ENCODE results near the gene PLEKHG5.
"Not testable (repeated sequence)": the region's sequence is repeated elsewhere in the genome, so short reads cannot be mapped to it uniquely, and the experiment has no call there.

Gene PLEKHG5

DNA sequence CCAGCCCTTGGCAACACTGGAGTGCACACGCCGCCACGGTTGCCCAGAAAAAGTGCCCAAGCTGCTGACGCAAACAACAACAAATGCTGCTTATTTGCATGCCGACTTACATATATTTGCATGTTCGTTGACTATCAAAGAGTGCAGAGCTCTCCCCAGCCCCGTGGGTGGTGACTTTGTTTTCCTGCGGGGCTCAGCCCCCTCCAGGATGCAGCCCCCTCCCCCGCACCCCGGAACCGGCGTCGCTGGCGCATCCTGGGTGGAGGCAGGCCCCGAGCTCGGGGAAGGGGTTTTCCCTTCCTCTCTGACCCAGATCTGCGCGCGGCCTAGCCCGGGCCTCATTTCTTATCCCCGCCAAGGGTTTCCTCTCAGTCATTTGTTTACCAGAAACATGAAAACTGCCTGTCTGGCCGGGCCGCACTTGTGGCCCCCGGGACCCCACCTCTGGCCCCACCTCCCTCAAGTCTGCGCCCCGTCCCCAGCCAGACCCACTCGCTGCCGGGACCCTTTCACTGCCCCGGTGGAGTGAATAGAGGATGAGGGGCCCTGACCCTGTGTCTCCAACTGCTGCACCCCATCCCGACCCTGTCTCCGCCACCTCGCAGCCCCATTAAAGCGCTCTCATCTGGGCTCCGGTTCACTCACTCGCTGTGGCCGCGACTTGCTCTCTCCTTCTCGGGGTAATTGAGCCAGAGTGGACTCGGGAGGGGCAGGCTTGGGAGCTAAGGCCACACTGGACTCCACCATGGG, 31.0 kb downstream of the PLEKHG5 start:
- TF ChIP-seq MYC (IDR thresholded peaks at IDR 0.05; ENCODE audit: low read depth, low read length) (no peak), POLR2A (IDR thresholded peaks at IDR 0.05; ENCODE audit: extremely low read depth, insufficient read length) (no peak), MAX (IDR thresholded peaks at IDR 0.05; ENCODE audit: low read depth, low read length) (no peak), CTCF (IDR thresholded peaks at IDR 0.05; ENCODE audit: low read depth, low read length) (no peak)
- no peak for DNase-seq (ENCODE audit: low read depth)
- no peak overlapping the region for H3K4me3 ChIP-seq (ENCODE audit: low read depth, low read length)

GRCh38 chr1:6459850-6460265, 31.6 kb downstream of the PLEKHG5 start:
- peak; percentile 27 for DNase-seq (ENCODE audit: low read depth)
- no peak for TF ChIP-seq MYC (IDR thresholded peaks at IDR 0.05; ENCODE audit: low read depth, low read length)
- no peak for TF ChIP-seq MAX (IDR thresholded peaks at IDR 0.05; ENCODE audit: low read depth, low read length)
- TF ChIP-seq POLR2A (IDR thresholded peaks at IDR 0.05; ENCODE audit: extremely low read depth, insufficient read length): no peak
- TF ChIP-seq CTCF (IDR thresholded peaks at IDR 0.05; ENCODE audit: low read depth, low read length): no peak
- H3K4me3 ChIP-seq (ENCODE audit: low read depth, low read length): no peak overlapping the region

- DNase-seq (ENCODE audit: low read depth): no peak
- no peak overlapping the region for H3K4me3 ChIP-seq (ENCODE audit: low read depth, low read length)
- TF ChIP-seq CTCF (IDR thresholded peaks at IDR 0.05; ENCODE audit: low read depth, low read length) (peak; percentile 6), MYC (IDR thresholded peaks at IDR 0.05; ENCODE audit: low read depth, low read length) (no peak), MAX (IDR thresholded peaks at IDR 0.05; ENCODE audit: low read depth, low read length) (no peak)
Observed at GRCh38 chr1:6456800-6457466, 34.5 kb downstream of the PLEKHG5 start.

DNA sequence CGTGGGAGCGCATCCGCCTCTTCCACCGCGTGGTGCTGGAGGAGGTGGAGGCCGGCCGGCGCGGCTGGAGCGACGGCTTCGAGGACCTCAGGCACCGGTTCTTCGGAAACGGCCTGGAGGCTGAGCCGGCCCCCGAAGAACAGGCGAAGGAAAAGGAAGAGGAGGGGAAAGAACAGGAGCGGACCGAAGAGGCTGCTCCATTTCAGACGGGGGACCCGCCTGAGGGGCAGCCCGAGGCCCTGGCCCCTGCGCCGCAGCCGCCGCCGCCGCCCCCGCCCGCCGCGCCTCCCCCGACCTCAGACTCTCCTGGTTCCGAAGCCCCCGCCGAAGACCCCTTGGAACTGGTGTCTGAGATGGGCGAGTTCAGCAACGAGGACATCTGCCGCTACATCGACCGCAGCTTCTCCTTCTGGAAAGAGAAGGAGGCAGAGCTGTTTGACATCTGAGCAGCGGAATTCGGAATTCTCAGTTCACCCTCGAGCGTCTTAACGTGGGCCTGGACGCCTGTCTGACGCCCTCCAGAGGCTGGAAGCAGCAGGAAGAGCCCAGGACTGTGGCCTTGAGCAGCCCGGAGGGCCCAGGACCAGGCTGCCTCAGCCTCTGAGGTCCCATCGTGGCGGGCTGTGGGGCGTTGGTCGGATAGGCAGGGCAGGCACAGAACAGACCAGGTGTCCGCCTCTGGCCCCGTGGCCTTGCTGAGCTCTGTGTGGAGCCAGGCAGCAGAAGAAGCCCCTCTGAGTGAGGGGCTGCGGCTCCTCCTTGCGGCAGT, 35.5 kb downstream of the PLEKHG5 start:
- H3K4me3 ChIP-seq (ENCODE audit: low read depth, low read length); DNase-seq (ENCODE audit: low read depth): not testable (repeated sequence)

DNA sequence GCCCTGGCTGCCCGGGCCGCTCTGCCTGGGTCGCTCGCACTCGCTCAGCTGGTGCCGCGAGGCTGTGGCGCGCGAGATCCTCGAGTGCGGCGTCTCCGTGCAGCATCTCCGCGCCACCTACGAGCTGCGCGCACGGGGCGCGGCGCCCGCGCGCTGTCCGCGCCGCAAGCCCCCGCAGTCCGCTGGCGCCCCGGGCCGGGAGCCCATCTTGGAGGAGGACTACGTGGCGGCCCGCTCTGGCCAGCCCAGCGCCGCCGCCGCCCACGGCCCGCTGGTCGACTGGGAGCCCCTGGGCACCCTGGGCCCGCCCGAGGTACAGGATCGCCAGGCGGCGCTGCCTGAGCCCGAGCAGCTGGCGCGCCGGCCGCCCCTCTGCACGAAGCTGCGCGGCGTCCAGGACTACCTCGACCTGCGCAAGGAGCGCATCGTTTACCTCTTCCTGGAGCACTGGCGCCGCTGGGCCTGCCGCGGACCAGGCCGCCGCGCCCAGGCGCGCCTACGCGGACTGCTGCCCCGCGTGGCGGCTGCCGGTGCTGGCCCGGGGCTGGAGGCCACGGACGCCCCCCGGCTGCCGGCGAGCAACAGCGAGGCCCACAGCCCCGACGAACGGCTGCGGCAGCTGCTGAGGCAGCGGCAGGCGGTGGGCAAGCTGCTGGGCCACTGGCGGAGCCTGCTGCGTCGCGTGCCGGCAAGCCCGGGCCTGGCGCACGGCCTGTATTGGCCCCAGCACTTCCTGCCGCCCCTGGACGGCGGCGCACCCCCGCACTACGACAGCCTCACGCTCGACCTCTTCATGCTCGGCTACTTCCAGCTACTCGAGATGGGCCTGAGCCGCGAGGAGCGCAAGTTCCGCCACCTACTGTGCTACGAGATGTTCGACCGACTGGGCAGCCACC, 36.4 kb downstream of the PLEKHG5 start:
- no peak for TF ChIP-seq CTCF (IDR thresholded peaks at IDR 0.05; ENCODE audit: low read depth, low read length)
- TF ChIP-seq MAX (IDR thresholded peaks at IDR 0.05; ENCODE audit: low read depth, low read length): no peak
- no peak for TF ChIP-seq MYC (IDR thresholded peaks at IDR 0.05; ENCODE audit: low read depth, low read length)
- no peak for TF ChIP-seq POLR2A (IDR thresholded peaks at IDR 0.05; ENCODE audit: extremely low read depth, insufficient read length)
- DNase-seq (ENCODE audit: low read depth): peak; percentile 54
- H3K4me3 ChIP-seq (ENCODE audit: low read depth, low read length): no peak overlapping the region

GRCh38 chr1:6453895-6454855, 37.3 kb downstream of the PLEKHG5 start:
- H3K4me3 ChIP-seq (ENCODE audit: low read depth, low read length): not testable (repeated sequence)
- DNase-seq (ENCODE audit: low read depth): peak; percentile 47

Data from NB4 (cell line).